Type B pancreatic cell (in vitro differentiated cells): ENCODE measurements around the gene TRMT61B. TPM values are rescaled to one million over a fixed set of nuclear protein-coding genes. Genes with fewer than 3 reads are reported as not detected.

Experiments
- DNase-seq: peaks from one replicate; pipeline ENCODE4 v3.0.0; 2021; ENCODE audit warnings: mixed read lengths; ENCODE audit not compliant: unreplicated experiment; ENCODE audit errors: extremely low spot score
- H3K27ac Mint-ChIP-seq: 2 replicates; pipeline ENCODE4 v1.8.0; 2021; ENCODE audit warnings: mild to moderate bottlenecking, mixed read lengths
- H3K27me3 Mint-ChIP-seq: 2 replicates; pipeline ENCODE4 v1.8.0; 2021; ENCODE audit warnings: mixed read lengths
- H3K36me3 Mint-ChIP-seq: 2 replicates; pipeline ENCODE4 v1.8.0; 2021; ENCODE audit warnings: mixed read lengths
- H3K4me1 Mint-ChIP-seq: one replicate; pipeline ENCODE4 v1.8.0; 2021; ENCODE audit warnings: mixed read lengths; ENCODE audit not compliant: unreplicated experiment
- H3K4me3 Mint-ChIP-seq: 2 replicates; pipeline ENCODE4 v1.8.0; 2021; ENCODE audit warnings: mild to moderate bottlenecking, mixed read lengths
- H3K9me3 Mint-ChIP-seq: 2 replicates; pipeline ENCODE4 v1.8.0; 2021; ENCODE audit warnings: mixed read lengths
- total RNA-seq: library from RNA; stranded (reverse); gene quantifications from 2 replicates; pipeline ENCODE4 v1.2.1, GENCODE V29; 2021; ENCODE audit warnings: low replicate concordance
- TF ChIP-seq, protein P1 (sequence below): fragments of 200-600 bp; sonication (generic); conservative IDR thresholded peaks from 2 replicates; pipeline ENCODE4 v1.5.0; 2021; ENCODE audit warnings: antibody characterized with exemption, mild to moderate bottlenecking

TRMT61B gene
- total RNA-seq, 1 donor from 2014 or later = 20.7 TPM

DNA sequence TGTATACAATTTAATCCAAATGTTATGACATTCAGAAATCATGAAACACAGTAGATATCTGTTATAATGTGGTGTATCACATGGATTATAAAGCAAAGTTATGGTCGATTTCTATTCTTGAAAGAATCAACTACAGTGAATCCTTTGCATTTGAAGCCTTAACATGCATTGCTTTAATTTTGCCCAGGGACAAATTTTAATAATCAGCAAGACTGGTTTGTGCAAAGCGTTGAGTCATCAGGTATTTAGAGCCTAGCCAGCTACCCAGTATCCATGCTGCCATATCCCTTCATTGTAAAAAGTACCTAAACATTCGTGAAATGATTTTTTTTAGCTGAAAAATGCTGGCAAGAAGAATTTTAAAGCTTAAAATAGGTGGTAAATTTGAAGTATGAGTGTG lies 68.4 kb downstream of the TRMT61B start:
- H3K4me1 Mint-ChIP-seq = no peaks in the 10 kb centered on the region
- no peak overlapping the region for H3K4me3 Mint-ChIP-seq
- peaks cover 7% of the 10 kb centered on the region for H3K9me3 Mint-ChIP-seq
- no peak for DNase-seq
- H3K36me3 Mint-ChIP-seq = peaks cover 56% of the 10 kb centered on the region
- peak overlapping the region; percentile 87 for H3K27ac Mint-ChIP-seq
- no peaks in the 10 kb centered on the region for H3K27me3 Mint-ChIP-seq
- TF ChIP-seq, protein P1, sequence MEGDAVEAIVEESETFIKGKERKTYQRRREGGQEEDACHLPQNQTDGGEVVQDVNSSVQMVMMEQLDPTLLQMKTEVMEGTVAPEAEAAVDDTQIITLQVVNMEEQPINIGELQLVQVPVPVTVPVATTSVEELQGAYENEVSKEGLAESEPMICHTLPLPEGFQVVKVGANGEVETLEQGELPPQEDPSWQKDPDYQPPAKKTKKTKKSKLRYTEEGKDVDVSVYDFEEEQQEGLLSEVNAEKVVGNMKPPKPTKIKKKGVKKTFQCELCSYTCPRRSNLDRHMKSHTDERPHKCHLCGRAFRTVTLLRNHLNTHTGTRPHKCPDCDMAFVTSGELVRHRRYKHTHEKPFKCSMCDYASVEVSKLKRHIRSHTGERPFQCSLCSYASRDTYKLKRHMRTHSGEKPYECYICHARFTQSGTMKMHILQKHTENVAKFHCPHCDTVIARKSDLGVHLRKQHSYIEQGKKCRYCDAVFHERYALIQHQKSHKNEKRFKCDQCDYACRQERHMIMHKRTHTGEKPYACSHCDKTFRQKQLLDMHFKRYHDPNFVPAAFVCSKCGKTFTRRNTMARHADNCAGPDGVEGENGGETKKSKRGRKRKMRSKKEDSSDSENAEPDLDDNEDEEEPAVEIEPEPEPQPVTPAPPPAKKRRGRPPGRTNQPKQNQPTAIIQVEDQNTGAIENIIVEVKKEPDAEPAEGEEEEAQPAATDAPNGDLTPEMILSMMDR = no peak

Other genes starting within 250 kb of the TRMT61B start
- 222 and 227 TPM in 2 replicates for gene PPP1CB, start 118.5 kb downstream of the TRMT61B start, total RNA-seq
- gene SPDYA, start 59.5 kb downstream of the TRMT61B start, total RNA-seq = 1.3 and 1.7 TPM in 2 replicates
- 57.0 and 66.9 TPM in 2 replicates for gene WDR43, start 24.4 kb upstream of the TRMT61B start, total RNA-seq
- gene TOGARAM2, start 111.0 kb upstream of the TRMT61B start, total RNA-seq = 1.6 and 3.6 TPM in 2 replicates
- gene PCARE, start 204.2 kb upstream of the TRMT61B start, total RNA-seq = not detected in 2 replicates
- 12.1 and 14.7 TPM in 2 replicates for gene CLIP4, start 245.1 kb upstream of the TRMT61B start, total RNA-seq